PC-9 (cell line): ENCODE measurements around the gene EIF4G3. TPM values are rescaled to one million over a fixed set of nuclear protein-coding genes. Genes with fewer than 3 reads are reported as not detected.

Source experiments
- BruUV-seq: library from RNA; stranded (reverse); fragments of 400-500 nt; replicated peaks from 2 replicates; lab custom pipeline; 2021; lab: Mats Ljungman, UMichigan
- CTCF ChIA-PET: fragments of 300-600 bp; sonication (Branson Sonifier 250); formaldehyde crosslinking; loops from one replicate; lab custom pipeline; 2022; ENCODE audit warnings: antibody characterized with exemption; lab: Charles Lee
- POLR2A ChIA-PET: fragments of 300-600 bp; sonication (Branson Sonifier 250); formaldehyde crosslinking; loops from one replicate; lab custom pipeline; 2022; ENCODE audit warnings: antibody characterized with exemption; ENCODE audit not compliant: unreplicated experiment; lab: Charles Lee
- DNase-seq, 2 experiments: peaks; one replicate each; pipeline versions ENCODE4 v3.0.0 to v3.0.0-alpha.2; 2015 to 2022; ENCODE audit warnings: mixed read lengths in 1 of 2
- H2AFZ ChIP-seq: fragments of 200-600 bp; sonication (generic); 2 replicates; pipeline ENCODE4 v1.8.1; 2017; ENCODE audit warnings: antibody characterized with exemption
- H3F3A ChIP-seq: fragments of 200-600 bp; sonication (generic); 2 replicates; pipeline ENCODE4 v1.8.1; 2017; ENCODE audit warnings: antibody characterized with exemption, mild to moderate bottlenecking, low read depth; ENCODE audit not compliant: insufficient read depth
- H3K27ac ChIP-seq: fragments of 200-600 bp; sonication (generic); 2 replicates; pipeline ENCODE4 v1.6.1; 2016; ENCODE audit warnings: mixed run types
- H3K27me3 ChIP-seq: fragments of 200-600 bp; sonication (generic); 2 replicates; pipeline ENCODE4 v1.6.1; 2016; ENCODE audit warnings: low read depth, mixed run types; ENCODE audit not compliant: insufficient read depth
- H3K36me3 ChIP-seq: fragments of 200-600 bp; sonication (generic); 2 replicates; pipeline ENCODE4 v1.6.1; 2016; ENCODE audit warnings: low read depth, mixed run types
- H3K4me1 ChIP-seq: fragments of 200-600 bp; sonication (generic); replicated peaks from 2 replicates; pipeline ENCODE4 v1.6.1; 2016; ENCODE audit warnings: mixed run types; ENCODE audit not compliant: insufficient read depth
- H3K4me2 ChIP-seq: fragments of 200-600 bp; sonication (generic); 2 replicates; pipeline ENCODE4 v1.6.1; 2017; ENCODE audit warnings: mixed run types
- H3K4me3 ChIP-seq: fragments of 200-600 bp; sonication (generic); 2 replicates; pipeline ENCODE4 v1.6.1; 2016; ENCODE audit warnings: mixed run types
- H3K79me2 ChIP-seq: fragments of 200-600 bp; sonication (generic); 2 replicates; pipeline ENCODE4 v1.6.1; 2017; ENCODE audit warnings: low read depth, mixed run types
- H3K9me2 ChIP-seq: fragments of 200-600 bp; sonication (generic); 2 replicates; pipeline ENCODE4 v1.8.1; 2017; ENCODE audit warnings: mild to moderate bottlenecking; ENCODE audit not compliant: insufficient read depth
- H3K9me3 ChIP-seq: fragments of 200-600 bp; sonication (generic); 2 replicates; pipeline ENCODE4 v1.8.1; 2016; ENCODE audit warnings: low read depth; ENCODE audit not compliant: insufficient read depth
- H4K20me1 ChIP-seq: fragments of 200-600 bp; sonication (generic); 2 replicates; pipeline ENCODE4 v1.8.1; 2017; ENCODE audit not compliant: insufficient read depth
- EZH2 ChIP-seq: fragments of 200-600 bp; sonication (generic); IDR thresholded peaks from 2 replicates; pipeline ENCODE4 v1.8.0; 2017; ENCODE audit warnings: antibody characterized with exemption, low read depth
- intact Hi-C: fragments of 100-400 bp; cut with micrococcal nuclease; formaldehyde crosslinking; loops from one replicate; pipeline ENCODE4 v1.10.0; 2022; ENCODE audit not compliant: unreplicated experiment
- total RNA-seq: library from RNA; stranded (reverse); gene quantifications from 2 replicates; pipeline ENCODE4 v1.2.3, GENCODE V29; 2021
- TF ChIP-seq, protein P1 (sequence below): fragments of 200-600 bp; sonication (generic); conservative IDR thresholded peaks from 2 replicates; pipeline ENCODE4 v1.6.1; 2017; ENCODE audit warnings: mixed run types, antibody characterized with exemption, mild to moderate bottlenecking, moderate library complexity

The EIF4G3 gene
- total RNA-seq, 1 experiment from 2014 or later = 63.2 TPM

DNA sequence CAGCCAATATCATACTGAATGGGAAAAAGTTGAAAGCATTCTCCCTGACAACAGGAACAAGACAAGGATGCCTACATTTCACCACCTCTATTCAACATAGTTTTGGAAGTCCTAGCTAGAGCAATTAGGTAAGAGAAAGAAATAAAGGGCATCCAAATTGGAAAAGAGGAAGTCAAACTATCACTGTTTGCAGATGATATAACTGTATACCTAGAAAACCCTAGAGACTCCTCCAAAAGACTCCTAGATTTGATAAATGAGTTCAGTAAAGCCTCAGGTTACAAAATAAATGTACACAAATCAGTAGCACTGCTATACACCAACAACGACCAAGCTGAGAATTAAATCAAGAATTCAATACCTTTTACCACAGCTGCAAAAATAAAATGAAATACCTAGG lies 218.3 kb downstream of the EIF4G3 start:
- no peak overlapping the region for H3K4me2 ChIP-seq
- TF ChIP-seq, protein P1, sequence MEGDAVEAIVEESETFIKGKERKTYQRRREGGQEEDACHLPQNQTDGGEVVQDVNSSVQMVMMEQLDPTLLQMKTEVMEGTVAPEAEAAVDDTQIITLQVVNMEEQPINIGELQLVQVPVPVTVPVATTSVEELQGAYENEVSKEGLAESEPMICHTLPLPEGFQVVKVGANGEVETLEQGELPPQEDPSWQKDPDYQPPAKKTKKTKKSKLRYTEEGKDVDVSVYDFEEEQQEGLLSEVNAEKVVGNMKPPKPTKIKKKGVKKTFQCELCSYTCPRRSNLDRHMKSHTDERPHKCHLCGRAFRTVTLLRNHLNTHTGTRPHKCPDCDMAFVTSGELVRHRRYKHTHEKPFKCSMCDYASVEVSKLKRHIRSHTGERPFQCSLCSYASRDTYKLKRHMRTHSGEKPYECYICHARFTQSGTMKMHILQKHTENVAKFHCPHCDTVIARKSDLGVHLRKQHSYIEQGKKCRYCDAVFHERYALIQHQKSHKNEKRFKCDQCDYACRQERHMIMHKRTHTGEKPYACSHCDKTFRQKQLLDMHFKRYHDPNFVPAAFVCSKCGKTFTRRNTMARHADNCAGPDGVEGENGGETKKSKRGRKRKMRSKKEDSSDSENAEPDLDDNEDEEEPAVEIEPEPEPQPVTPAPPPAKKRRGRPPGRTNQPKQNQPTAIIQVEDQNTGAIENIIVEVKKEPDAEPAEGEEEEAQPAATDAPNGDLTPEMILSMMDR = no peak
- TF ChIP-seq EZH2 = no peak
- ChIA-PET POLR2A (no interaction called here), CTCF (no interaction called here)
- H3K4me1 ChIP-seq = no peaks in the 10 kb centered on the region
- no peak for DNase-seq
- H3K9me2 ChIP-seq = no peaks in the 10 kb centered on the region
- no peaks in the 10 kb centered on the region for H3K27me3 ChIP-seq
- H3K9me3 ChIP-seq = no peaks in the 10 kb centered on the region
- H4K20me1 ChIP-seq = no peaks in the 10 kb centered on the region
- no peaks in the 10 kb centered on the region; the same call in 1 of the 2 replicates for H3F3A ChIP-seq
- intact Hi-C loops = no loop called here
- BruUV-seq = no TSS peak
- H3K79me2 ChIP-seq = no peaks in the 10 kb centered on the region
- H3K4me3 ChIP-seq = no peak overlapping the region
- H2AFZ ChIP-seq = no peak overlapping the region
- no peak overlapping the region for H3K27ac ChIP-seq
- no peaks in the 10 kb centered on the region for H3K36me3 ChIP-seq

DNA sequence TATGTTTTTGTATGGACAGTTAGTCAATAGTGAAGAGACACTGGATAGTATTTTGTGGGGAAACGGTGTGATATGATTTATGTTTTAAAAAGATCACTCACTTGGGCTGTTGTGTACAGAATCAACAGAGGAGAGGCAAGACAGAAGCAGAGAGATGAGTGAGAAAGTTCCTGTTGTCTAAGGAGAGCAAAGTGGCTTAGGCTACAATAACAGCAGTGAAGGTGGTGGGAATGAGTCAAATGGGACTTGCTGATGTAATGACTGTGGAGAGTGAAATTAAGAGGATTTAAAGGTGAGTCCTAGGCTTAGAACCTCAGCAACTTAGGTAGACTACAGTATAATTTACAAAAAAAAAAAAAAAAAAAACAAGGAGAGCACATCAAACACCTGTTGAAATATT lies 220.4 kb downstream of the EIF4G3 start:
- Histone ChIP-seq H3K79me2 (no peaks in the 10 kb centered on the region), H3K27ac (no peak overlapping the region), H3K36me3 (no peaks in the 10 kb centered on the region), H3K9me2 (no peaks in the 10 kb centered on the region), H3K4me3 (no peak overlapping the region), H3K27me3 (no peaks in the 10 kb centered on the region), H3K9me3 (no peaks in the 10 kb centered on the region), H3F3A (no peaks in the 10 kb centered on the region; the same call in none of the 2 replicates), H4K20me1 (no peaks in the 10 kb centered on the region), H3K4me2 (no peak overlapping the region), H3K4me1 (no peaks in the 10 kb centered on the region), H2AFZ (no peak overlapping the region)
- ChIA-PET POLR2A (no interaction called here), CTCF (no interaction called here)
- no peak for DNase-seq
- intact Hi-C loops = no loop called here
- TF ChIP-seq, protein P1 = no peak
- BruUV-seq = no TSS peak

DNA sequence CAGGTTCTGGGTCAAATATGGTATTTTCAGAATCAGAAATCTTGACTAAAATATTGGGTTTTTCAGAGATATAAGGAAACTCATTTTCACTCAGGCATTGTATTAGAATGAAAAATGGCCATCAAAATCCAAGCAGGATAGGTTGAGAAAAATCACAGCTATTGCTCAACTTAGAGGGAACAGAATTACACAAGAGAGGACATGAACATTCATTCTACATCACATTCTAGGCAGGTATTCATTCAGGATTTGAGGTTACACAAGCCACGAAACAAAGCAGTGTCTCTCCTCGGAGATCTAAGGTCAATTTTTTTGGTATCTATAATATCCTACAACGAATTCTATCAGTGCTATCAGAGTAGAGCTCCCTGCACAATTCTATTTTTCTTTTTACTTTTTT lies 226.0 kb downstream of the EIF4G3 start:
- Histone ChIP-seq H3K9me2 (no peaks in the 10 kb centered on the region), H4K20me1 (no peaks in the 10 kb centered on the region), H3K27me3 (no peaks in the 10 kb centered on the region), H3K4me3 (no peak overlapping the region), H3K4me2 (no peak overlapping the region), H3K79me2 (no peaks in the 10 kb centered on the region), H3F3A (no peaks in the 10 kb centered on the region; the same call in none of the 2 replicates), H3K9me3 (no peaks in the 10 kb centered on the region), H3K4me1 (no peaks in the 10 kb centered on the region), H3K27ac (no peak overlapping the region), H2AFZ (no peak overlapping the region), H3K36me3 (no peaks in the 10 kb centered on the region)
- no peak for TF ChIP-seq EZH2
- TF ChIP-seq, protein P1 = no peak
- ChIA-PET POLR2A (no interaction called here), CTCF (no interaction called here)
- no TSS peak for BruUV-seq
- DNase-seq = no peak
- intact Hi-C loops = no loop called here
